Measurements from ENCODE around the gene MS4A7. TPM values are rescaled to one million over a fixed set of nuclear protein-coding genes. Genes with fewer than 3 reads are reported as not detected.

MS4A7 gene
- total and polyA plus RNA-seq, 8 donors, result 0.58 to 43.3 (median 13.3) TPM; not detected in 1

GRCh38 chr11:60345489-60345888, 32.8 kb upstream of the MS4A7 start:
- peak; percentile 46 to 60 for DNase-seq
- Histone ChIP-seq H3K27ac (no peak overlapping the region), H3K4me3 (no peak overlapping the region), H3K36me3 (no peaks in the 10 kb centered on the region), H3K27me3 (no peaks in the 10 kb centered on the region), H3K4me1 (no peaks in the 10 kb centered on the region), H3K9me3 (no peaks in the 10 kb centered on the region)
- no peak for TF ChIP-seq POLR2A (IDR thresholded peaks at IDR 0.05)
- TF ChIP-seq, protein P1, sequence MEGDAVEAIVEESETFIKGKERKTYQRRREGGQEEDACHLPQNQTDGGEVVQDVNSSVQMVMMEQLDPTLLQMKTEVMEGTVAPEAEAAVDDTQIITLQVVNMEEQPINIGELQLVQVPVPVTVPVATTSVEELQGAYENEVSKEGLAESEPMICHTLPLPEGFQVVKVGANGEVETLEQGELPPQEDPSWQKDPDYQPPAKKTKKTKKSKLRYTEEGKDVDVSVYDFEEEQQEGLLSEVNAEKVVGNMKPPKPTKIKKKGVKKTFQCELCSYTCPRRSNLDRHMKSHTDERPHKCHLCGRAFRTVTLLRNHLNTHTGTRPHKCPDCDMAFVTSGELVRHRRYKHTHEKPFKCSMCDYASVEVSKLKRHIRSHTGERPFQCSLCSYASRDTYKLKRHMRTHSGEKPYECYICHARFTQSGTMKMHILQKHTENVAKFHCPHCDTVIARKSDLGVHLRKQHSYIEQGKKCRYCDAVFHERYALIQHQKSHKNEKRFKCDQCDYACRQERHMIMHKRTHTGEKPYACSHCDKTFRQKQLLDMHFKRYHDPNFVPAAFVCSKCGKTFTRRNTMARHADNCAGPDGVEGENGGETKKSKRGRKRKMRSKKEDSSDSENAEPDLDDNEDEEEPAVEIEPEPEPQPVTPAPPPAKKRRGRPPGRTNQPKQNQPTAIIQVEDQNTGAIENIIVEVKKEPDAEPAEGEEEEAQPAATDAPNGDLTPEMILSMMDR (IDR thresholded peaks at IDR 0.05), result peak in 1 of 7 experiments; percentile 29
- intact Hi-C loops (cut with DNase I; ENCODE audit: low total_unique reads), result no loop called here

DNA sequence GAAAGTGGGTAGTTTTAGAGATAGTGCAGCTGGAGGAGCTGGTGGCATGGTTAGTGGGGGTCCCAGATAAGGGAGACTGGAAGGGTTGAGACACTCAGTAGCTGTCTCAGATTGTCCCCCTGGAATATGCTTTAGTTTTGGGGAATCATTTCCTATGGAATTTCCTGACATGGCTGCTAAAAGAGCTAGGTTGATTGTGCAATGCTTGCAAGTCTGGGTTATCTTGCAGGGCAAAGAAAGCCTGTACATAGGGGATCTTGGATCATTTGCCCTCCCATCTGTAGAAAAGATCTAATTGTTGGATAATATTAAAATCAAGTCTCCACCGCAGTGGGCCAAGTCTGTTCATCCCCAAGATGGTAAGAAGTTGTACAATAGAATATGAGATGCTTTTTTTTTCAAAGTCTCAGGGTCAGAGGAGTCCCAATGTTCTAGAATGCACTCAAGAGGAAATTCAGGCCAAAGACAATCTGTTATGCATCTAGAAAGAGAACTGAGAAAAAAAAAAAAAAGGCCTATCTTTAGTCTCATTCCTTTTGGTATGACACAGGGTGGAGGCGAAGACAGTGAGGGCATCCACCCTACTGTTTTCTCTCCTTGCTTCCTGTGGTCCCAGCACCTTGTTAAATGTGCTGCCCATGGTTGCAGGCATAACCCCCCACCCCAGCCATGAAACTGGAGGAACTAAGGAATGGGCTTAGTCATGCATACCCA, 31.1 kb upstream of the MS4A7 start:
- no peak for TF ChIP-seq EP300 (IDR thresholded peaks at IDR 0.05)
- TF ChIP-seq, protein P1 (IDR thresholded peaks at IDR 0.05), result no peak
- TF ChIP-seq POLR2AphosphoS5 (IDR thresholded peaks at IDR 0.05), result no peak
- TF ChIP-seq POLR2A (IDR thresholded peaks at IDR 0.05), result no peak
- intact Hi-C loops (cut with DNase I; ENCODE audit: low total_unique reads), result no loop called here
- no peak for DNase-seq
- no peaks in the 10 kb centered on the region for H3K4me1 ChIP-seq
- H3K4me3 ChIP-seq, result no peak overlapping the region
- H3K9me3 ChIP-seq, result no peaks in the 10 kb centered on the region
- no peak overlapping the region for H3K27ac ChIP-seq
- H3K36me3 ChIP-seq, result no peaks in the 10 kb centered on the region
- H3K27me3 ChIP-seq, result no peaks in the 10 kb centered on the region
- WGBS, 5 donors, result 88 to 97% (median 95%) methylated on average over 2 of the region's 2 CpGs

DNA sequence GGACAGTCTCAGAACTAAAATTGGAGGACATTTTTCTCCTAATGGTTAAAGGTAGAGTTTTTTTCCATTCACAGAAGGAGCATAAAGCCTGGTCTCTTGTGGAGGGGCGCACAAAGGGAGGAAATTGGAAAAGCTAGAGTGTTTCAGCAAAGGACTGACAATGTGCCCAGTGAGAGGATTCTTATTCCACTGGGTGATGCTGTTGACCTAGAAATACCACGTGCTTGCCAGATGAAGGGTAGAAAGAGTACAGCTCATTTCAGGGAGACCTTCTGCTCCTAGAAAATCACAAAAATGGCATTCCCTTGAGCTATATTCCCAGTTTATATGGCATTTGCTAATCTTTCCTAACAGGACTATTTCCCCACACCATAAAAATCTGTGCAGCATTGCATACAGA, 30.2 kb upstream of the MS4A7 start:
- 71 to 77% (median 71%) methylated on average over 2 of the region's 2 CpGs for WGBS, 5 donors
- Histone ChIP-seq H3K9me3 (no peaks in the 10 kb centered on the region), H3K4me1 (no peaks in the 10 kb centered on the region), H3K27me3 (no peaks in the 10 kb centered on the region), H3K36me3 (no peaks in the 10 kb centered on the region), H3K4me3 (no peak overlapping the region), H3K27ac (no peak overlapping the region)
- TF ChIP-seq POLR2AphosphoS5 (IDR thresholded peaks at IDR 0.05), result no peak
- TF ChIP-seq, protein P1 (IDR thresholded peaks at IDR 0.05), result no peak
- no peak for TF ChIP-seq EP300 (IDR thresholded peaks at IDR 0.05)
- no peak for TF ChIP-seq POLR2A (IDR thresholded peaks at IDR 0.05)
- DNase-seq, result no peak
- intact Hi-C loops (cut with DNase I; ENCODE audit: low total_unique reads), result no loop called here

DNA sequence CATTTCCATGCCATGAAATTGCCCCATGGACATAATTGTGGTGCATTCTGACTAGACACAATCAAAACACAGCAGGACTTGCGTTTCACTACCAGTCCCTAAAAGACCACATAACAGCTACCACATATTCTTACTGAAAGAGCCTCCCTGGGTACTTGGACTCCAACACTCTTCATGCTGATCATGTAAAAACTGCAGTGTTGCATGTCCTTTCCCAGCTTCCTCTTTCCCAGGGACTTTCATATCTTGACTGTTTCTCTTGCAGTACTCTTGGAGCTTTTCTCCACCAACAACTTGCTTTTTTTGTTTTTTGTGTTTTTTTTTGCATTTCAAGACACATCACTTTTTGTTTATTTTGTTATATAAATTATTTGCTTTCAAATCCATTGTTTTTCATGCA, 28.3 kb upstream of the MS4A7 start:
- H3K9me3 ChIP-seq, result no peaks in the 10 kb centered on the region
- intact Hi-C loops (cut with DNase I; ENCODE audit: low total_unique reads), result no loop called here
- WGBS, 5 donors, result 80 to 91% (median 87%) methylated on average over 1 of the region's 1 CpG

More for the DNA sequence above, 28.3 kb upstream of the MS4A7 start:
- TF ChIP-seq POLR2AphosphoS5 (IDR thresholded peaks at IDR 0.05) (no peak), EP300 (IDR thresholded peaks at IDR 0.05) (no peak), POLR2A (IDR thresholded peaks at IDR 0.05) (no peak)
- TF ChIP-seq, protein P1 (IDR thresholded peaks at IDR 0.05), result no peak
- no peak for DNase-seq
- no peak overlapping the region for H3K4me3 ChIP-seq
- H3K27me3 ChIP-seq, result no peaks in the 10 kb centered on the region
- H3K4me1 ChIP-seq, result no peaks in the 10 kb centered on the region
- no peak overlapping the region for H3K27ac ChIP-seq
- H3K36me3 ChIP-seq, result no peaks in the 10 kb centered on the region

All from stomach (tissue), 9 donors.